ENCODE results near the gene ZNF578. TPM values are rescaled to one million over a fixed set of nuclear protein-coding genes. Genes with fewer than 3 reads are reported as not detected.
"Not testable (repeated sequence)": the region's sequence is repeated elsewhere in the genome, so short reads cannot be mapped to it uniquely, and the experiment has no call there.

The ZNF578 gene
- total and polyA plus RNA-seq, 4 donors = 4.8 to 15.5 (median 8.0) TPM

- WGBS (ENCODE audit: insufficient coverage) = no CpG with 5 or more reads among the region's 7 CpGs
- Histone ChIP-seq H3K4me3 (ENCODE audit: low read depth, low read length) (no peak overlapping the region), H3K36me3 (ENCODE audit: control insufficient read depth, insufficient read depth, low read length) (no peaks in the 10 kb centered on the region), H3K9me3 (ENCODE audit: control insufficient read depth, insufficient read depth, low read length) (peaks cover 71% of the 10 kb centered on the region), H3K27me3 (ENCODE audit: control insufficient read depth, insufficient read depth, low read length) (no peaks in the 10 kb centered on the region), H3K4me1 (ENCODE audit: control insufficient read depth, insufficient read depth, low read length) (no peaks in the 10 kb centered on the region), H3K27ac (ENCODE audit: low read depth, low read length) (no peak overlapping the region)
- DNase-seq (ENCODE audit: low read depth in 4 of 6, low spot score in 6 of 6) = no peak
Measured at GRCh38 chr19:52474351-52475127, 21.2 kb downstream of the ZNF578 start.

- DNase-seq (ENCODE audit: low read depth in 4 of 6, low spot score in 6 of 6); H3K27me3 ChIP-seq (ENCODE audit: control insufficient read depth, insufficient read depth, low read length); H3K27ac ChIP-seq (ENCODE audit: low read depth, low read length); H3K36me3 ChIP-seq (ENCODE audit: control insufficient read depth, insufficient read depth, low read length); H3K4me1 ChIP-seq (ENCODE audit: control insufficient read depth, insufficient read depth, low read length); H3K4me3 ChIP-seq (ENCODE audit: low read depth, low read length): not testable (repeated sequence)
- no CpG with 5 or more reads among the region's 7 CpGs for WGBS (ENCODE audit: insufficient coverage)
- peaks cover 27% of the 10 kb centered on the region for H3K9me3 ChIP-seq (ENCODE audit: control insufficient read depth, insufficient read depth, low read length)
Measured at GRCh38 chr19:52484111-52484743, 30.9 kb downstream of the ZNF578 start.

GRCh38 chr19:52485064-52485463 is 31.7 kb downstream of the ZNF578 start:
- H3K4me1 ChIP-seq (ENCODE audit: control insufficient read depth, insufficient read depth, low read length); H3K27ac ChIP-seq (ENCODE audit: low read depth, low read length); H3K27me3 ChIP-seq (ENCODE audit: control insufficient read depth, insufficient read depth, low read length); H3K4me3 ChIP-seq (ENCODE audit: low read depth, low read length); DNase-seq (ENCODE audit: low read depth in 4 of 6, low spot score in 6 of 6); H3K36me3 ChIP-seq (ENCODE audit: control insufficient read depth, insufficient read depth, low read length): not testable (repeated sequence)
- no CpG with 5 or more reads among the region's 7 CpGs for WGBS (ENCODE audit: insufficient coverage)
- peaks cover 25% of the 10 kb centered on the region for H3K9me3 ChIP-seq (ENCODE audit: control insufficient read depth, insufficient read depth, low read length)

- H3K9me3 ChIP-seq (ENCODE audit: control insufficient read depth, insufficient read depth, low read length) = peaks cover 22% of the 10 kb centered on the region
- WGBS (ENCODE audit: insufficient coverage) = 14% methylated on average over 2 of the region's 8 CpGs
- H3K27ac ChIP-seq (ENCODE audit: low read depth, low read length); H3K36me3 ChIP-seq (ENCODE audit: control insufficient read depth, insufficient read depth, low read length); H3K27me3 ChIP-seq (ENCODE audit: control insufficient read depth, insufficient read depth, low read length); H3K4me3 ChIP-seq (ENCODE audit: low read depth, low read length); DNase-seq (ENCODE audit: low read depth in 4 of 6, low spot score in 6 of 6); H3K4me1 ChIP-seq (ENCODE audit: control insufficient read depth, insufficient read depth, low read length): not testable (repeated sequence)
Measured at GRCh38 chr19:52485561-52486240, 32.3 kb downstream of the ZNF578 start.

- H3K4me3 ChIP-seq (ENCODE audit: low read depth, low read length) = no peak overlapping the region
- no peaks in the 10 kb centered on the region for H3K27me3 ChIP-seq (ENCODE audit: control insufficient read depth, insufficient read depth, low read length)
- no peaks in the 10 kb centered on the region for H3K4me1 ChIP-seq (ENCODE audit: control insufficient read depth, insufficient read depth, low read length)
- DNase-seq (ENCODE audit: low read depth in 4 of 6, low spot score in 6 of 6) = no peak
- peaks cover 1% of the 10 kb centered on the region for H3K9me3 ChIP-seq (ENCODE audit: control insufficient read depth, insufficient read depth, low read length)
- no peak overlapping the region for H3K27ac ChIP-seq (ENCODE audit: low read depth, low read length)
- 26% methylated on average over 33 of the region's 37 CpGs for WGBS (ENCODE audit: insufficient coverage)
- H3K36me3 ChIP-seq (ENCODE audit: control insufficient read depth, insufficient read depth, low read length) = peaks cover 24% of the 10 kb centered on the region
Measured at GRCh38 chr19:52492201-52492993, 39.0 kb downstream of the ZNF578 start.

- DNase-seq (ENCODE audit: low read depth in 4 of 6, low spot score in 6 of 6) = no peak
- Histone ChIP-seq H3K36me3 (ENCODE audit: control insufficient read depth, insufficient read depth, low read length) (peaks cover 24% of the 10 kb centered on the region), H3K4me1 (ENCODE audit: control insufficient read depth, insufficient read depth, low read length) (no peaks in the 10 kb centered on the region), H3K27ac (ENCODE audit: low read depth, low read length) (no peak overlapping the region), H3K4me3 (ENCODE audit: low read depth, low read length) (no peak overlapping the region), H3K27me3 (ENCODE audit: control insufficient read depth, insufficient read depth, low read length) (no peaks in the 10 kb centered on the region), H3K9me3 (ENCODE audit: control insufficient read depth, insufficient read depth, low read length) (no peaks in the 10 kb centered on the region)
- WGBS (ENCODE audit: insufficient coverage) = 20% methylated on average over 28 of the region's 28 CpGs
Measured at GRCh38 chr19:52492994-52493470, 39.7 kb downstream of the ZNF578 start.

- no peak overlapping the region for H3K27ac ChIP-seq (ENCODE audit: low read depth, low read length)
- peaks cover 24% of the 10 kb centered on the region for H3K36me3 ChIP-seq (ENCODE audit: control insufficient read depth, insufficient read depth, low read length)
- H3K9me3 ChIP-seq (ENCODE audit: control insufficient read depth, insufficient read depth, low read length) = no peaks in the 10 kb centered on the region
- no peaks in the 10 kb centered on the region for H3K4me1 ChIP-seq (ENCODE audit: control insufficient read depth, insufficient read depth, low read length)
- WGBS (ENCODE audit: insufficient coverage) = 100% methylated on average over 1 of the region's 3 CpGs
- H3K4me3 ChIP-seq (ENCODE audit: low read depth, low read length) = no peak overlapping the region
- DNase-seq (ENCODE audit: low read depth in 4 of 6, low spot score in 6 of 6) = no peak
- no peaks in the 10 kb centered on the region for H3K27me3 ChIP-seq (ENCODE audit: control insufficient read depth, insufficient read depth, low read length)
Measured at GRCh38 chr19:52494518-52494917, 41.2 kb downstream of the ZNF578 start.

- no peaks in the 10 kb centered on the region for H3K9me3 ChIP-seq (ENCODE audit: control insufficient read depth, insufficient read depth, low read length)
- no peak for DNase-seq (ENCODE audit: low read depth in 4 of 6, low spot score in 6 of 6)
- no peaks in the 10 kb centered on the region for H3K27me3 ChIP-seq (ENCODE audit: control insufficient read depth, insufficient read depth, low read length)
- no peak overlapping the region for H3K27ac ChIP-seq (ENCODE audit: low read depth, low read length)
- H3K36me3 ChIP-seq (ENCODE audit: control insufficient read depth, insufficient read depth, low read length) = peaks cover 17% of the 10 kb centered on the region
- H3K4me3 ChIP-seq (ENCODE audit: low read depth, low read length) = no peak overlapping the region
- 97% methylated on average over 3 of the region's 8 CpGs for WGBS (ENCODE audit: insufficient coverage)
- H3K4me1 ChIP-seq (ENCODE audit: control insufficient read depth, insufficient read depth, low read length) = no peaks in the 10 kb centered on the region
Measured at GRCh38 chr19:52498571-52498970, 45.2 kb downstream of the ZNF578 start.

- peaks cover 26% of the 10 kb centered on the region for H3K36me3 ChIP-seq (ENCODE audit: control insufficient read depth, insufficient read depth, low read length)
- H3K4me1 ChIP-seq (ENCODE audit: control insufficient read depth, insufficient read depth, low read length); H3K4me3 ChIP-seq (ENCODE audit: low read depth, low read length); H3K27ac ChIP-seq (ENCODE audit: low read depth, low read length); H3K9me3 ChIP-seq (ENCODE audit: control insufficient read depth, insufficient read depth, low read length); DNase-seq (ENCODE audit: low read depth in 4 of 6, low spot score in 6 of 6); H3K27me3 ChIP-seq (ENCODE audit: control insufficient read depth, insufficient read depth, low read length): not testable (repeated sequence)
- WGBS (ENCODE audit: insufficient coverage) = 4% methylated on average over 3 of the region's 3 CpGs
Measured at GRCh38 chr19:52500474-52500873, 47.1 kb downstream of the ZNF578 start.

Data from spinal cord (tissue), 10 donors.